ENCODE measurements around the gene MLKL. TPM values are rescaled to one million over a fixed set of nuclear protein-coding genes. Genes with fewer than 3 reads are reported as not detected.

The MLKL gene
- total RNA-seq, 1 donor from 2014 or later: 6.3 TPM

- no peaks in the 10 kb centered on the region for H3K36me3 ChIP-seq (ENCODE audit: control insufficient read depth, insufficient read depth, low read length)
- no peak overlapping the region for H3K4me3 ChIP-seq (ENCODE audit: low read depth, low read length)
- H3K27me3 ChIP-seq (ENCODE audit: control insufficient read depth, insufficient read depth, low read length): no peaks in the 10 kb centered on the region
- DNase-seq (ENCODE audit: low read depth) (peak; percentile 10), FAIRE-seq (no peak)
- TF ChIP-seq CTCF (IDR thresholded peaks at IDR 0.05; ENCODE audit: insufficient read depth, low read length, severe bottlenecking): no peak
These were observed 36.0 kb upstream of the MLKL start for GRCh38 chr16:74736531-74737157.

DNA sequence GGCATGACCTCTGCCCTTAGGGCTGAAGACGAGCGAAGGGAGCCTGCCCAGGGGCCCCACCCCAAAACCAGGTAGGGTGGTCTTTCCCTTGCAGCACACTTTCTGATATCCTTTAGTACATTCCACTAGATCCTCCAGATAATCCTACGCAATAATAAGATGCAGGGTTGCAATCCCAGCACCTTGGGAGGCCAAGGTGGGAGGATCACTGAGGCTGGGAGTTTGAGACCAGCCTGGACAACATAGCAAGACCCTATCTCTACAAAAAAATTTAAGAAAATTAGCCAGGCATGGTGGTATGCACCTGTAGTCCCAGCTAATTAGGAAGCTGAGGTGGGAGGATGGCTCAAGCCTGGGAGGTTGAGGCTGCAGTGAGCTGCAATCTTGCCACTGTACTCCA lies 34.9 kb upstream of the MLKL start:
- DNase-seq (ENCODE audit: low read depth) (no peak), FAIRE-seq (no peak)
- no peaks in the 10 kb centered on the region for H3K27me3 ChIP-seq (ENCODE audit: control insufficient read depth, insufficient read depth, low read length)
- H3K4me3 ChIP-seq (ENCODE audit: low read depth, low read length): no peak overlapping the region
- no peaks in the 10 kb centered on the region for H3K36me3 ChIP-seq (ENCODE audit: control insufficient read depth, insufficient read depth, low read length)
- TF ChIP-seq CTCF (IDR thresholded peaks at IDR 0.05; ENCODE audit: insufficient read depth, low read length, severe bottlenecking): no peak

GRCh38 chr16:74735162-74735452 lies 34.4 kb upstream of the MLKL start:
- FAIRE-seq: no peak
- Histone ChIP-seq H3K27me3 (ENCODE audit: control insufficient read depth, insufficient read depth, low read length) (no peaks in the 10 kb centered on the region), H3K36me3 (ENCODE audit: control insufficient read depth, insufficient read depth, low read length) (no peaks in the 10 kb centered on the region), H3K4me3 (ENCODE audit: low read depth, low read length) (no peak overlapping the region)
- TF ChIP-seq CTCF (IDR thresholded peaks at IDR 0.05; ENCODE audit: insufficient read depth, low read length, severe bottlenecking): no peak
- DNase-seq (ENCODE audit: low read depth): no peak

GRCh38 chr16:74734361-74735161 lies 33.9 kb upstream of the MLKL start:
- FAIRE-seq: no peak
- TF ChIP-seq CTCF (IDR thresholded peaks at IDR 0.05; ENCODE audit: insufficient read depth, low read length, severe bottlenecking): no peak
- no peak for DNase-seq (ENCODE audit: low read depth)
- H3K36me3 ChIP-seq (ENCODE audit: control insufficient read depth, insufficient read depth, low read length): no peaks in the 10 kb centered on the region
- no peak overlapping the region for H3K4me3 ChIP-seq (ENCODE audit: low read depth, low read length)
- no peaks in the 10 kb centered on the region for H3K27me3 ChIP-seq (ENCODE audit: control insufficient read depth, insufficient read depth, low read length)

GRCh38 chr16:74732707-74733350 lies 32.2 kb upstream of the MLKL start:
- FAIRE-seq: peak; percentile 55

More at GRCh38 chr16:74732707-74733350, 32.2 kb upstream of the MLKL start:
- Histone ChIP-seq H3K4me3 (ENCODE audit: low read depth, low read length) (no peak overlapping the region), H3K27me3 (ENCODE audit: control insufficient read depth, insufficient read depth, low read length) (no peaks in the 10 kb centered on the region), H3K36me3 (ENCODE audit: control insufficient read depth, insufficient read depth, low read length) (no peaks in the 10 kb centered on the region)
- no peak for DNase-seq (ENCODE audit: low read depth)
- TF ChIP-seq CTCF (IDR thresholded peaks at IDR 0.05; ENCODE audit: insufficient read depth, low read length, severe bottlenecking): no peak

Measured in bronchial epithelial cell (primary cell).